ENCODE measurements around the gene IMP3.

GRCh38 chr15:75672646-75673425 is 32.8 kb upstream of the IMP3 start:
- TF ChIP-seq CTCF (optimal IDR thresholded peaks at IDR 0.05 in 1 of 3, IDR thresholded peaks at IDR 0.05 in 1 of 3, conservative IDR thresholded peaks at IDR 0.05 in 1 of 3; ENCODE audit: extremely low read depth in 1 of 3, insufficient read depth in 2 of 3, low read length in 3 of 3) (no peak), EZH2 (IDR thresholded peaks at IDR 0.05; ENCODE audit: low read length) (no peak)
